HG03520 (cell line): Measurements from ENCODE around the gene ADAM23.

Experiments used
- ATAC-seq: cut with Tn5 transposase; IDR thresholded peaks from one replicate; pipeline ENCODE4 v1.9.1; 2021; ENCODE audit warnings: mild to moderate bottlenecking, moderate library complexity; ENCODE audit not compliant: unreplicated experiment

ADAM23 gene

DNA sequence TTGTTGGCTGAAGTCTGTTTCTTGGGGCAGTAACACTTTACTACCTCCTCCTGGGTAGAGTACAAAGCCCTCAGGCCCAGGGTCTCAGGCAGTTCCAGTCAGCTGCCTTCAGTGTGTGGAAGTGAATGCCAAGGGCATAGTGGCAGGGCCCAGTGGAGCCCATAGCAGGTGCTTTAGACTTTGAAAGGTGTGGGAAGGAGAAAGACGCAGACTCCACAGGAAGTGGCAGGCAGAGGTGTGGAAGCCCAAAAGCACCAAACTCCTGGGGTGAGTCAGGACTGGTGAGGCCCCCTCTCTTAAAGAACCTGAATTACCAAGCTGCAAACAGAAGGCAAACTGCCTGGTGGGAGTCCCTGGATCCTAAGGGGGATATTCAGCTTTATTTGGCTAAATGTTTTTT lies 45.3 kb downstream of the ADAM23 start:
- ATAC-seq = no peak

DNA sequence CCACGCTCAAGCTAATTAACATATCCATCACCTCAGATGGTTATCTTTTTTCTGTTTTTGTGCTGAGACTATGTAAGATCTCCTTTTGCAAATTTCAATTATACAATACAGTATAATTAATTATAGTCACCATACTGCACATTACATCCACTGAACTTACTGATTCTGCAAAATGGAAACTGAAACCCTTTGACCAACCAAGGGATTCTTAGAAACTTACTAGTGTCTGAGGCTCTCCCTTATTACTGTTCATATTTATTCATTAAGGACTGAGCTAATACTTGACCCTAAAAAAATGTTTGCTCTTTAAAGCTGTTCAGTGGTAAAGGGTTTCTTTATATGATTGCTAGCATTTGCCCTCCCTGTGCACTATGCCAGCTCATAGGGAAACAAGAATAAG lies 50.7 kb downstream of the ADAM23 start:
- ATAC-seq = no peak

DNA sequence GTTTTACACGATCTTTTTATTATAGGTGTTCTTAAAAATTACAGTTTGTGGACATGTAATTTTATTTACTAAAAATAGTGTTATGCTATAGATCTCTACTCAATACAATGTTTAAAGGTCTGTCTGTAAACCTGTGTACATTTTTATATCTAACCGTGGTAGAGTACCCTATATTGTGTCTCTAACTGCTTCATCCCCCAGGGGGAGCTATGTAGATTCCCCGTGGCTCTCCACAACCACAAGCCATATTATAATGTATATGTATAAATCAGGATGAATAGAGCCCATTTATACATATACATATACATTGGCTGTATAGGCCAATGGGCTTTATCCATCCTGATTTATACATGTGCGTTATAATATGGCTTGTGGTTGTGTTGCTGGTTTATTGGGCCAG lies 59.4 kb downstream of the ADAM23 start:
- no peak for ATAC-seq

DNA sequence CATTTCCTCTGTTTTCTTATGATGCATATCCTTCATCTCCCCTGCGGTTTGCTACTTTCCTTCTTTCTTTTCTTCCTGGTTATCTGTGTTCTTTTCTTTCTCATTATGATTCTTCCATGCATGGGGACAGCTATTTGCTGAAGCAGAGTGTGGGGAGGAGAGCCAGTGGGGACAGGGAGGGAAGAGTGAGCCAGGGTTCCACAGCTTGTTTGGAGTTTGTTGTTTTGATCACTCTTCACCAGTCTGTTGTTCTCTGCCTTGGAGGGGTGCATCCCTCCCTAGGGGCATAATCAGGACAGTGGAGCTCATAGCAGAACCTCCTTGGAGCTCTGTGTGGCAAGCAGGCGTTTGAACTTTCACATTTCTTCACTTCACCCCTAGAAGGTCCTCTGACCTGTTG lies 68.0 kb downstream of the ADAM23 start:
- ATAC-seq = no peak

- ATAC-seq = no peak
Measured at GRCh38 chr2:206512999-206513398, 69.7 kb downstream of the ADAM23 start.

DNA sequence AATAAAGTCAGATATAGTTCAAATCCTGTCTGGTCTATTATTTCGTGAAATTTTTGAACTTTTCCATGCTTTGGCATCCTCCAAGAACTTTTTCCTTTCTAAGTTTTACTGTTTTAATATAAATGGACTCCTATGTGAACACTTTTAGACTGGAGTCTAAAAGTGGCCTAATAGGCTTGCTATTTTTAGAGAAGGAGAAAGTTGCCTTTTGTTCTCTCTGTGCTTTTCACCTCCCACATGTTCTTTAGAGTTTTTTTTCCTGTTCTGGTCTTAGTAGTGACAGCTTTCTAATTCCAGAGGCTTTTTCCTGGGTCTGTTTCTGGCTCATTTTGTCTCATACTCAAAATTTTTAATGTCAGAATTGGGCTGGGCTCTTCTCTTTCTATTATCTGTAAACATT lies 72.2 kb downstream of the ADAM23 start:
- ATAC-seq = no peak

GRCh38 chr2:206518997-206519396 lies 75.7 kb downstream of the ADAM23 start:
- ATAC-seq = no peak

GRCh38 chr2:206520450-206520849 lies 77.1 kb downstream of the ADAM23 start:
- no peak for ATAC-seq

GRCh38 chr2:206521115-206521514 lies 77.8 kb downstream of the ADAM23 start:
- ATAC-seq = no peak

DNA sequence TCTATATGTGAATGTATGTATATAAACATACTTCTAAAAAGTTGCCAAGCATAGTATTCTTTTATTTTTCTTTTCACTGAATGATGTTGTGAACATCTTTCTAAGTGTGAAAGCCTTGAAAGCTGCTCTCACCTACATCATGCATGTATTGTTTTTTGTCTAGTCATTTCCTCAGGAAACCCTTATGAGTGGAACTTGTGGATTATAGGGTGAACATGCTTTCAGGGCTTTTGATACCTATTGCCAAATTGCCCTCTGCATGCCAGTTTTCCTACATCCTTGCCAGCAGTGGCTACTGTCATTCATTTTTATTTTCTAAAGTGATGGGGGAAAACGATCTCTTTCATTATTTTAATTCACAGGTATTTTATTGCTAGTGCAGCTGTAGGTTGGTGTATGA lies 78.3 kb downstream of the ADAM23 start:
- ATAC-seq = no peak

GRCh38 chr2:206526416-206526815 lies 83.1 kb downstream of the ADAM23 start:
- ATAC-seq = no peak

- ATAC-seq = no peak
Measured at GRCh38 chr2:206527153-206527552, 83.8 kb downstream of the ADAM23 start.

DNA sequence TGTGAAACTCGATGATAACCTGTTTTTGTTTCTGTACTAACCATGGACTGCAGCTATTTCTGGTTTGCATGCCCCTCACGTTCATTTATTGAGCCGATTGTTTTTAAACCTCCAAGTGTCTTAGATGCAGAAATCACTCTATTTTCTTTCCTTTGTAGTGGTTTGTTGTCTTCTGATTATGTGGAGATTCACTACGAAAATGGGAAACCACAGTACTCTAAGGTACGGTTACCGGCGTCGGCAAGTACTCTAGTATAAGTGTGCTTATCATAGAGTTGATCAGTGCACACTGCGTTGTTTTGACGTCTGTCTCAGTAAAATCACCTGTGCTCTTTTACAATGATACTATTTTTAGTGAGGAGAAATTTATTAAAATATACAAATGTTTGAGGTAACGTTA lies 87.4 kb downstream of the ADAM23 start:
- no peak for ATAC-seq

- ATAC-seq = no peak
Measured at GRCh38 chr2:206531996-206532543, 88.7 kb downstream of the ADAM23 start.

DNA sequence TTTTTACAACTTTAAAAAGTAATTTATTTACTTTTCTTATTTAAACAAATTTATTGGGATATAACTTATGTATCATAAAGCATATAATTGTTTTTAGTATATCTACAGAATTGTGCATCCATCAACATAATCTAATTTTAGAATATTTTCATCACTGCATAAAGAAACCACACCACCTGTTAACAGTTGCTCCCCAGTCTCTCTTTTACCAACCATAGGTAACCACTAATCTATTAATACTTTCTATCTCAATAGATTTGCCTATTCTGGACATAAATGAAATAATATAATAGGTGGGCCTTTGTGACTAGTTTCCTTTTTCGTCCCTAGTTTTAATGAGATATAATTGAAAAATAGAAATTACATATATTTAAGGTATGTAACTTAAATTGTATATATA lies 90.6 kb downstream of the ADAM23 start:
- ATAC-seq = peak; percentile 59

DNA sequence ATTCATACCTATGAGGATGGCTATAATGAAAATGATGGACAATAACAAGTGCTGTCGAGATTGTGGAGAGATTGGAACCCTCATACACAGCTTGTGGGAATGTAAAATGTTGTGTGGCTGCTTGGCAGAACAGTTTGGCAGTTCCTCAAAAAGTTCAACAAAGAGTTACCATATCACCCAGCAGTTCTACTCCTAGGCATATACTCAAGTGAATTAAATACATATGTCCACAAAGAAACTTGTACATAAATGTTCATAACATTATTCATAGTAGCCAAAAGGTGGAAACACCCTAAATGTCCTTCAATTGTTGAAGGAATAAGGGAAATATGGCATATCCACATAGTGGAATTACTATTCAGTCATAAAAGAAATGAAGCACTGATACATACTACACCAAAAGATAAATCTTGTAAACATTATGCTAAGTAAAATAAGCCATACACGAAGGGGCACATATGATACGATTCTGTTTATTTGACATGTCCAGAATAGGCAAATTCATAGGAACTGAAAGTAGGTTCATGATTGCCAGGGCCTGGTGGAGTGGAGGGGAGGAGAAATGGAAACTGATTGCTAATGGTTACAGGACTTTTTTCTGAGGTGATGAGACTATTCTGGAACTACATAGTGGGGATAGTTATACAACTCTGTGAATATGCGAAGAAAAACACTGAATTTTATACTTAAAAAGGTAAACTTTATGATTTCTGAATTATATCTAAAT lies 92.1 kb downstream of the ADAM23 start:
- peak; percentile 61 for ATAC-seq

DNA sequence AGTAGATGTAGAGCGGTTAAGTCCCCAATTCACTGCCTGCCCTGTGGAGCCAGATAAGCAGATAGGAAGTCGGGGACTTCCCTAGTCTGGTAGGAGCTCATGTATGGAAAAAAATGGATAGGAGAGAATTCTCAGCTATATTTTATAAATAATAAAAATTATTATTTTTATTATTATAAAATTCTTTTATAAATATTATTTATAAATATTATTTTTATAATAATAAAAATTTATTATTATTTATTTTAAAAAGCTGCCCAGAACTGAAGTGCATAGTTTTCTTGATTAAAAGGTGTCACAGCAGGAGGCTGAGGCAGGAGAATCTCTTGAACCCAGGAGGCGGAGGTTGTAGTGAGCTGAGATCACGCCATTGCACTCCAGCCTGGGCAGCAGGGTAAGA lies 97.4 kb downstream of the ADAM23 start:
- no peak for ATAC-seq

GRCh38 chr2:206543073-206543472 lies 99.7 kb downstream of the ADAM23 start:
- no peak for ATAC-seq

DNA sequence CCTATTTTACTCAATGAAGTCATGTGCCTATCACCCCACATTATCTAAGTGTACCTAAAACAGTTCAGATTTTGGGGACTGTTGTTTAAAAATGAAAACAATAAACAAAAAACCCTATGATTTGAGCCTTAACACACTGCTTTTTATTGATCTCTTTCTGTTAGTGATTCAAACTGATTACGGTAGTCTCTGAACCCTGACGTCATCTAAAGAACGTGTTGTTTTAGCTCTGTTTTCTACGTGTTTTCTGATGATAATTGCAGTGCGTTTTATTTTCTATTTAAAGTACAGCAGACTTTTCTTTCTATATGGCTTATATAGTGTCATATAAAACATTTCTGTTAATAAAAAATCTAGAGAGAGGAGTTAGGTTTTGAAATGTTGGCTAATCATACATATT lies 105.1 kb downstream of the ADAM23 start:
- ATAC-seq = no peak

- ATAC-seq = no peak
Measured at GRCh38 chr2:206555721-206556120, 112.4 kb downstream of the ADAM23 start.

- no peak for ATAC-seq
Measured at GRCh38 chr2:206556357-206556949, 113.1 kb downstream of the ADAM23 start.

DNA sequence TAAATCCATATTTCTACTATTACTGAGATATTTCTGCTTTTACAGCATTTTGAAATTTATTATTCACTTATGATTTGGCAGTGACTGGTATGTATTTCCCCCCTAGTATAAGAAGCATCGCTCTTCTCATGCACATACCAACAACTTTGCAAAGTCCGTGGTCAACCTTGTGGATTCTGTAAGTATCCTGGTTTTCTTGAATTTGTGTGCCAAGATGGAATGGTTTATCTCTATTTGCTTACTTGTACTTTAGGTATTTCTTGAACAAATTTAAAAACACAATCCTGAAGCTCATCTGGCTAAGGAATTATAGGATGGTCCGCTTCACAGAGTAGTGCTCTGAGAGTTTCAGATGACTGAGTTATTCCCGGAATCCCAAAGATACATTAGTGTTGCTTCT lies 114.0 kb downstream of the ADAM23 start:
- ATAC-seq = no peak

DNA sequence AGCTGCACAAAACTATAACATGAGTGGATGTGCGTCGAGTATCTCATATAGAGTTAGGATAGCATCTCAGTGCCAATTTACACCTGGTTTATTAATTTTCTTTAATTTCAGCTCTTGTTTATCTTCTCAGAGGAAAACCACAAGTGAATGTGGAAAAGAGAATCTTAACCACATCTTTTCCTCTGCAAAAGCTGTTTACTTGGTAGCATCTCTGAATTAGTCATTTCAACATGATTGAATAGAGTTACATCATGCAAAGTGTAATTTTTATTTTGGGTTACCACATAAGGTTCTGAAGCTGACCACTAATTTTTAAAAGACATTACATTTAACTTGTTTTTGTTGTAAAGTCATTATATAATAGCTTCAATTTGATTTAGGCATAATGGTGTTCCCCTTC lies 115.2 kb downstream of the ADAM23 start:
- ATAC-seq = no peak
